Measurements from ENCODE around the gene BAG2. TPM values are rescaled to one million over a fixed set of nuclear protein-coding genes. Genes with fewer than 3 reads are reported as not detected.

Gene BAG2
- total RNA-seq, 3 donors from 2014 or later, result 2.2 to 4.9 (median 4.2) TPM

GRCh38 chr6:57210060-57210459 is 37.9 kb downstream of the BAG2 start:
- intact Hi-C loops (cut with DNase I; ENCODE audit: low total_unique reads), result no loop called here

GRCh38 chr6:57215260-57215659 is 43.1 kb downstream of the BAG2 start:
- intact Hi-C loops (cut with DNase I; ENCODE audit: low total_unique reads), result no loop called here
- no peaks in the 10 kb centered on the region for H3K36me3 ChIP-seq
- no peaks in the 10 kb centered on the region for H3K27me3 ChIP-seq
- no peaks in the 10 kb centered on the region for H3K4me1 ChIP-seq
- H3K9me3 ChIP-seq, result no peaks in the 10 kb centered on the region
- H3K4me3 ChIP-seq, result no peak overlapping the region
- TF ChIP-seq, protein P1, sequence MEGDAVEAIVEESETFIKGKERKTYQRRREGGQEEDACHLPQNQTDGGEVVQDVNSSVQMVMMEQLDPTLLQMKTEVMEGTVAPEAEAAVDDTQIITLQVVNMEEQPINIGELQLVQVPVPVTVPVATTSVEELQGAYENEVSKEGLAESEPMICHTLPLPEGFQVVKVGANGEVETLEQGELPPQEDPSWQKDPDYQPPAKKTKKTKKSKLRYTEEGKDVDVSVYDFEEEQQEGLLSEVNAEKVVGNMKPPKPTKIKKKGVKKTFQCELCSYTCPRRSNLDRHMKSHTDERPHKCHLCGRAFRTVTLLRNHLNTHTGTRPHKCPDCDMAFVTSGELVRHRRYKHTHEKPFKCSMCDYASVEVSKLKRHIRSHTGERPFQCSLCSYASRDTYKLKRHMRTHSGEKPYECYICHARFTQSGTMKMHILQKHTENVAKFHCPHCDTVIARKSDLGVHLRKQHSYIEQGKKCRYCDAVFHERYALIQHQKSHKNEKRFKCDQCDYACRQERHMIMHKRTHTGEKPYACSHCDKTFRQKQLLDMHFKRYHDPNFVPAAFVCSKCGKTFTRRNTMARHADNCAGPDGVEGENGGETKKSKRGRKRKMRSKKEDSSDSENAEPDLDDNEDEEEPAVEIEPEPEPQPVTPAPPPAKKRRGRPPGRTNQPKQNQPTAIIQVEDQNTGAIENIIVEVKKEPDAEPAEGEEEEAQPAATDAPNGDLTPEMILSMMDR (IDR thresholded peaks at IDR 0.05), result no peak
- H3K27ac ChIP-seq, result no peak overlapping the region
- no peak for DNase-seq (ENCODE audit: low spot score in 2 of 2)

More at GRCh38 chr6:57210060-57210459, 37.9 kb downstream of the BAG2 start:
- DNase-seq (ENCODE audit: low spot score in 2 of 2), result no peak
- Histone ChIP-seq H3K36me3 (no peaks in the 10 kb centered on the region), H3K4me3 (no peak overlapping the region), H3K4me1 (no peaks in the 10 kb centered on the region), H3K27me3 (no peaks in the 10 kb centered on the region), H3K9me3 (no peaks in the 10 kb centered on the region), H3K27ac (no peak overlapping the region)
- TF ChIP-seq, protein P1 (IDR thresholded peaks at IDR 0.05), result no peak
- no peak for TF ChIP-seq POLR2AphosphoS5 (IDR thresholded peaks at IDR 0.05)
- no peak for TF ChIP-seq POLR2A (IDR thresholded peaks at IDR 0.05)

- peak overlapping the region in 1 of 3 donors; percentile 11 for H3K4me3 ChIP-seq
- TF ChIP-seq POLR2A (IDR thresholded peaks at IDR 0.05), result no peak
- TF ChIP-seq, protein P1 (IDR thresholded peaks at IDR 0.05), result peak in 1 of 3 donors; percentile 17
- TF ChIP-seq POLR2AphosphoS5 (IDR thresholded peaks at IDR 0.05), result no peak
- no peaks in the 10 kb centered on the region for H3K27me3 ChIP-seq
- intact Hi-C loops (cut with DNase I; ENCODE audit: low total_unique reads), result no loop called here
- H3K4me1 ChIP-seq, result no peaks in the 10 kb centered on the region
- no peaks in the 10 kb centered on the region for H3K9me3 ChIP-seq
- peak in 1 of 2 donors; percentile 29 for DNase-seq (ENCODE audit: low spot score in 2 of 2)
- no peak overlapping the region for H3K27ac ChIP-seq
- no peaks in the 10 kb centered on the region for H3K36me3 ChIP-seq
Observed at GRCh38 chr6:57216235-57217101, 44.3 kb downstream of the BAG2 start.

GRCh38 chr6:57217270-57217669 is 45.1 kb downstream of the BAG2 start:
- intact Hi-C loops (cut with DNase I; ENCODE audit: low total_unique reads), result no loop called here
- no peak for DNase-seq (ENCODE audit: low spot score in 2 of 2)
- no peak overlapping the region for H3K4me3 ChIP-seq
- H3K4me1 ChIP-seq, result no peaks in the 10 kb centered on the region
- no peak overlapping the region for H3K27ac ChIP-seq
- no peaks in the 10 kb centered on the region for H3K27me3 ChIP-seq
- no peaks in the 10 kb centered on the region for H3K36me3 ChIP-seq
- TF ChIP-seq, protein P1 (IDR thresholded peaks at IDR 0.05), result no peak
- TF ChIP-seq POLR2AphosphoS5 (IDR thresholded peaks at IDR 0.05), result no peak
- no peak for TF ChIP-seq POLR2A (IDR thresholded peaks at IDR 0.05)
- H3K9me3 ChIP-seq, result no peaks in the 10 kb centered on the region

GRCh38 chr6:57220083-57220703 is 48.1 kb downstream of the BAG2 start:
- Histone ChIP-seq H3K4me1 (no peaks in the 10 kb centered on the region), H3K27ac (no peak overlapping the region), H3K9me3 (no peaks in the 10 kb centered on the region), H3K4me3 (no peak overlapping the region), H3K36me3 (no peaks in the 10 kb centered on the region), H3K27me3 (no peaks in the 10 kb centered on the region)
- TF ChIP-seq POLR2AphosphoS5 (IDR thresholded peaks at IDR 0.05), result no peak
- TF ChIP-seq, protein P1 (IDR thresholded peaks at IDR 0.05), result no peak
- TF ChIP-seq POLR2A (IDR thresholded peaks at IDR 0.05), result no peak
- no peak for DNase-seq (ENCODE audit: low spot score in 2 of 2)
- intact Hi-C loops (cut with DNase I; ENCODE audit: low total_unique reads), result no loop called here

All from breast epithelium (tissue), 4 donors.